ENCODE measurements around the gene CC2D2B.
"Not testable (repeated sequence)": the region's sequence is repeated elsewhere in the genome, so short reads cannot be mapped to it uniquely, and the experiment has no call there.

Gene CC2D2B

GRCh38 chr10:95905897-95906580, 1.7 kb upstream of the CC2D2B start:
- not testable (repeated sequence) for DNase-seq (ENCODE audit: low read depth, low spot score)

DNA sequence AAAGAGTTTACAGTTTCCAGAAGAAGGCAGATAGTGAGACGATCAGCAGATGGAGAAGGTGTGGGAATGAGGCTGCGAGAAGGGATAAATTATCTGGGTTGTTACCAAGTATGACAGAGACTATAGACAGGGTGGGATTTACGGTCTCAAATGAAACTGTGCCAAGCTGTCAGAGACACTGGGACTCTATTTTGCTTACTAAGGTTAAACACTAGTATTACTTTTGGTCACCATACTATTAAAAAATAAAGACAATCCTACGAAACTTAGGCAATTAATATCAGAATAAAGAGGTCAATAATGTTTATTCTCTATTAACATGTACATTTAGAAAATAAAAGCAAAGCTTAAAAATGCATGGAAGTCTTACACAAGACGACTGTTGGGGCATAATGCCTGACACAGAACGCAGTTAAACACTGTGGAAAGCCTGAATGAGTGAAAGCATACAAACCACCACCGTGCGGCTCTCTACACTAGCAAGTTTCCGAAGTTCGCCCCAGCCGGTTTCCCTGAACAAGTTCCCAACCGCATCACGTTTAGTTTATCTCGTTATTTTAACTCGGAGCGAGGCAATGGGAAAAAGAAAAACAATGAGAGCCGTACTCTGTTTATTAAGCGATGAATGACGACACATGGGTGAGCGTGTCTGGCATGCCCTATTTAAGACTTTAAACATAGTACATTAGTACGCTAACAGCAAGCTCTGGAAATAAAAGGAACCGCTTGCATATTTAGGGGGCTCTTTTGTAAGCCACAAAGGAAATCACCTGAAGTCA, 909 bp upstream of the CC2D2B start:
- DNase-seq (ENCODE audit: low read depth, low spot score): no peak

DNA sequence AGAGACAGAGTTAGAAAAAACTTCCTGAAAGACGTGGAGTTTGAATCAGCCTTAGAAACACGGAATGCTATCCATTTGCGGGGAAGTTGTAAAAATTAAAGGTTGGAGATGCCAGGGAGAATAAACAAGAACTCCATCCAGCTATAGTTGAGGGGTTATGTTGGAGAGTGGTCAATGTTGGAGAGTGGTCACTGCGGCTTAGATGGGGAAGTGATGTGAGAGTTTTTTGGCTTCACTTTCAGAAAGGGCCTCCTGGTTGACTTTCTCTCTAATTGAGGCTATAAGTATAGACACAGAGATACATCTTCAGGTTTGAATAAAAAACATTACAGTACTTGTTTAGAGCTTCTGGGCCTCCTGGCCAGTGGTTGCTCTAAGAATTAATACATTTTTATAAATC, 675 bp downstream of the CC2D2B start:
- DNase-seq (ENCODE audit: low read depth, low spot score): no peak

DNA sequence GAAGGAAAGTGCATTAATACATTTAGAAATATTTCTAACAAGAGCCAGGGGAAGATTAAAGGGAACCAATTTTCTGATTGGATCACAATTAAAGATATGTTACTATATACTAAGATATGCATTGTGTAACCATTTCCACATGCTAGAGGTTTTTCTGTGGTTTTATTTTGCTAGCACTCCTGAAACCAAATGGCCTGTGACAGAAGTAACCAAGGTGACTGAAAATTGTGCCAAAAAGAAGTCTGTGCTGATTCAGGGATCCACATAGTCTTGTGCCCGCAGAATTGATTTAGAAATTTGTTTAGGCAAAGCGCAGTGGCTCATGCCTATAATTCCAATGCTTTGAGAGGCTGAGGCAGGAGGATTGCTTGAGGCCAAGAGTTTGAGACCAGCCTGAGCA, 1.8 kb downstream of the CC2D2B start:
- DNase-seq (ENCODE audit: low read depth, low spot score): no peak

DNA sequence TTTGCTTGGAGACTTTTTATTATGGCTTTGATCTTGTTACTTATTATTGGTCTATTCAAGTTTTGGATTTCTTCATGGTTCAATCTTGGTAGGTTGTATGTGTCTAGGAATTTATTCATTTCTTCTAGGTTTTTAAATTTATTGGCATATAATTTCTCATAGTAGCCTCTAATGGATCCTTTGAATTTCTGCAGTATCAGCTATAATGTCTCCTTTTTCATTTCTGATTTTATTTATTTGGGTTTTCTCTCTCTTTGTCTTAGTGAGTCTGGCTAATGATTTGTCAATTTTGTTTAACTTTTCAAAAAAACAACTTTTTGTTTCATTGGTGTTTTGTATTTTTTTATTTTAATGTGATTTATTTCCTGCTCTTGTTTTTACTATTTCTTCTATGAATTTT, 8.3 kb downstream of the CC2D2B start:
- DNase-seq (ENCODE audit: low read depth, low spot score): not testable (repeated sequence)

GRCh38 chr10:95920798-95921426, 13.1 kb downstream of the CC2D2B start:
- DNase-seq (ENCODE audit: low read depth, low spot score): no peak

DNA sequence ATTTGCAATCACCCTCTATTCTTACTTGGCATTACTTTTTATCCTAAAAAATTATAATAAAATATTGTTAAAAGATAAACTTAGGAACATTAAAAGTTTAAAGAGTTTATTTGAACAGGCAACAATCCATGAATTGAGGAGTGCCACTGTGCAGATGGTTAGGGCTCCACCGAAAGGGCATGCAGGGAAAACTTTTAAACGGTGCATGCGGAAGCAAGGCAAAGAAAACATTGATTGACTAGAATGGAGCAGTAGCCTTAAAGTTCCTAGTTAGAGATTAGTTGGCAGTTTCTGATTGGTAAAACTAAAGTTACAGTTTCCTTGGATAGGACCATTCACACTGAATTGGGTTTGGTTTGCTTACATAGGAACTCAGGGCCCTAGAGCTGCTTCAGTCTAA, 17.3 kb downstream of the CC2D2B start:
- DNase-seq (ENCODE audit: low read depth, low spot score): no peak

GRCh38 chr10:95935429-95935828, 27.7 kb downstream of the CC2D2B start:
- DNase-seq (ENCODE audit: low read depth, low spot score): no peak

DNA sequence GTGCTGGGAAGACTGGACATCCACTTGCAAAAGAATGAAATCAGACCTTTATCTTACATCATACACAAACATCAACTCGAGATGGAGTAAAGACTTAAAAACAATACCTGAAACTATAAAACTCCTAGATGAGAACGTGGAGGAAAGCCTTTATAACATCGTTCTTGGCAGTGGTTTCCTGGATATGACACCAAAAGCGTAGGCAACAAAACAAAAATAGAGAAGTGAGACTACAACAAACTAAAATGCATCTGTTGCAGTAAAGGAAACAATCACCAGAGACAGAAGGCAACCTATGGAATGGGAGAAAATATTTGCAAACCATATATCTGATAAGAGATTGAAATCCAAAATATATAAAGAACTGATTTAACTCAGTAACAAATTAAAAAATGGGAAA, 33.3 kb downstream of the CC2D2B start:
- DNase-seq (ENCODE audit: low read depth, low spot score): no peak

GRCh38 chr10:95963202-95963990, 55.6 kb downstream of the CC2D2B start:
- DNase-seq (ENCODE audit: low read depth, low spot score): no peak

DNA sequence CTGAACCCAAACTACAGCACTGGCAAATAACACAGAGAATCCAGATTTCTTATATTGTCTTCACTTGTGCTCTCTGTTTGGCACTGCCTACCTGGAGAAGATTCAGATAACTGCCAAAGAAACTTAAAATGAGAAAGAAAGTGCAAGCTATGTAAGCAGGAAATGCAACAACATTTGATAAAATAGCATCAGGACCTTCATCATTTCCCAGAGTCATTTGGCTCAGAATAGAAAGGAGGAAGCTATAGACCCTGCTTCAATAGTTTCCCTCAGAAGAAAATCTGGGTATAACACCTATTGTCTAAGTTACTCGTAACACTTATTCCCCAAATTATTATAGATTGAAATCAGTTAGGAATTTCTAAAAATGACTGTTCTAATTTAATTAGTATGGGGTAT, 56.2 kb downstream of the CC2D2B start:
- DNase-seq (ENCODE audit: low read depth, low spot score): no peak

GRCh38 chr10:95964756-95965155, 57.0 kb downstream of the CC2D2B start:
- no peak for DNase-seq (ENCODE audit: low read depth, low spot score)

DNA sequence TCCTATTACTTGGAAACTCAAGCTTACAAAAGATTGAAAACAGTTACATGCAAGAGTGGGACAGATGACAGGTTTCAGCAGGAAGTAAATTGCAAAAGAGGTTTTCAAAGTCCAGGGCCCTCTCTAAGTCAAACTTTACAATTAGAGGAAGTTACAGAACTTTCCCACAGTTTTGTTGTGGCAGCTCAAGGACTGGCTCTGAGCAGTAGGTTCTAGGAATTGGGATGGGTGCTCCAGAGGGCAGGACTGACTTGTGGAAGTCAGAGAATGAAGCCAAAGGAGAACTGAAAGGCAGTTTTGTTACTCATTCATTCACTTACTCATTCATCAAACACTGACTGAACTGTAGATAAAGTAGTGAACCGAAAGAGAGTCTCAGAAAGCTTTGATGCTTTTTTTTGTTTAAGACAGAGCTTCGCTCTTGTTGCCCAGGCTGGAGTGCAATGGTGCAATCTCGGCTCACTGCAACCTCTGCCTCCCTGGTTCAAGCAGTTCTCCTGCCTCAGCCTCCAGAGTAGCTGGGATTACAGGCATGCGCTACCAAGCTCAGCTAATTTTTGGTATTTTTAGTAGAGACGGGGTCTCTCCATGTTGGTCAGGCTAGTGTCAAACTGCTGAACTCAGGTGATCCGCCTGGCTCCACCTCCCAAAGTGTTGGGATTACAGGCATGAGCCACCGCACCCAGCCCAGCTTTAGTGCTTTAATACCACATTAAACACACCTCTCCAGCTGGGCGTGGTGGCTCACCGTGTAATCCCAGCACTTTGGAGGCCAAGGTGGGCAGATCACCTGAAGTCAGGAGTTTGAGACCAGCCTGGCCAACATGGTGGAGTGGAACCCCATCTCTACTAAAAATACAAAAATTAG, 68.8 kb downstream of the CC2D2B start:
- DNase-seq (ENCODE audit: low read depth, low spot score): no peak

GRCh38 chr10:95982200-95982599, 74.4 kb downstream of the CC2D2B start:
- no peak for DNase-seq (ENCODE audit: low read depth, low spot score)

- DNase-seq (ENCODE audit: low read depth, low spot score): no peak
These were observed 80.1 kb downstream of the CC2D2B start for GRCh38 chr10:95987685-95988426.

DNA sequence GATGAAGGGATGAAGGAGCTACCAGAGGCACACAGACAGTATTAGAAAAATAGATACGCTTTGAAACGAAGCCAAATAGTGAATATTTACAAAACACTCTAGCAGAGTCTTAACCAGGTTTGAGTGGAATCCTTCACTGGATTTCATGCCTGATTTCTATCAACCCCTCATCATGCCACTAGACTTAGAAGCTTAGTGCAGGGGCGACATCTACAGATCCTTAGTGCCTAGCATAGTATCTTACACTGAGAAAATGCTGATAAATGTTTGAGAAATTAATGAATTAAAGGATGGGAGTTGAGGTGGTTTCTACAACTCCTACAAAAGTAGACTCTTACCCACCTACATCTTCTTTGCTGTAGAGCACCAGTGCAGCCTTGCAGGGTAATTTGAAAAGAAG, 80.9 kb downstream of the CC2D2B start:
- DNase-seq (ENCODE audit: low read depth, low spot score): no peak

DNA sequence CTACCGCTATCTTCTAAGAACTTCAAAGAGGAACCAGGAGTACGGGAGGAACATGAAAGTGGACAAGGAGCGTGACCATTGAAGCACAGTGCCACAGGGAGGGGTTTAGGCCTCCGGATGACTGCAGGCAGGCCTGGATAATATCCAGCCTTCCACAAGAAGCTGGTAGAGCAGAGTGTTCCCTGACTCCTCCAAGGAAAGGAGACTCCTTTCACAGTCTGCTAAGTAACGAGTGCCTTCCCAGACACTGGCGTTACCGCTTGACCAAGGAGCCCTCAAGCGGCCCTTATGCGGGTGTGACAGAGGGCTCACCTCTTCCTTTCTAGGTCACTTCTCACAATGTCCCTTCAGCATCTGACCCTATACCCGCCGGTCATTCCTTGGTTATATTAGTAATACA, 86.6 kb downstream of the CC2D2B start:
- DNase-seq (ENCODE audit: low read depth, low spot score): not testable (repeated sequence)

DNA sequence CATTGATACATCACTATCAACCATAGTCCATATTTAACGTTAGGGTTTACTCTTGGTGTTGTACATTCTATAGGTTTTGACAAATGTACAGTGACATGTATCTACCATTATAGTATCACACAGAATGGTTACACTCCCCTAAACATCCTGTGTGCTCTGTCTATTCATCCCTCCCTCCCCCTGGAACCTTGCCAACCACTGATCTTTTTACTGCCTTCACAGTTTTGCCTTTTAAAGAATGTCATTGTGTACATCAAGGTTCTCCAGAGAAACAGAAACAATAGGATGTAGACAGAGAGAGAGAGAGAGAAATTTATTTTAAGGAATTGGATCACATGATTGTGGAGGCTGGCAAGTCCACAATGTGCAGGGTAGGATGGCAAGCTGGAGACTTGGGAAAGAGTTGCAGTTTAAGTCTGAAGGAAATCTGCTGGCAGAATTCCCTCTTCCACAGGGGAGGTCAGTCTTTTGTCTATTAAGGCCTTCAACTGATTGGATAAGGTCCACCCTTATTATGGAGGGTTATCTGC, 90.5 kb downstream of the CC2D2B start:
- no peak for DNase-seq (ENCODE audit: low read depth, low spot score)

DNA sequence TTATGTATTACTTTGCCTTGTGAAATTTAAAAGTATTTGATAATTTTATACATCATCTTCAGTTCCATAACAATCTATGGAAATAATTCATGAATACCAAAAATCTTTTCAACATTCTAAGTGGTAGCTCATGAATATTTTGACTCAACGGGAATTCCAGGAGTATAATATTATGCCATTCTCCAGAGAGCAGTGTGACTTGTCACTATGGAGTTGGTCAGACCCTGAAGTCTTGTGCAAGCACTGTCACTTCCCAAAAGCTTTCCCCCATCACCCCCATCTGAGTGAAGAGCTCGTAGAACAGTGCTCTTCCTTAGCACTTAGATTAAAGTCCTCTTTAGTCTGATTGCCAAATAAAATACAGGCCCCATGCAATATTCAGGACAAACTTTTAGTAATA, 106.2 kb downstream of the CC2D2B start:
- DNase-seq (ENCODE audit: low read depth, low spot score): no peak

DNA sequence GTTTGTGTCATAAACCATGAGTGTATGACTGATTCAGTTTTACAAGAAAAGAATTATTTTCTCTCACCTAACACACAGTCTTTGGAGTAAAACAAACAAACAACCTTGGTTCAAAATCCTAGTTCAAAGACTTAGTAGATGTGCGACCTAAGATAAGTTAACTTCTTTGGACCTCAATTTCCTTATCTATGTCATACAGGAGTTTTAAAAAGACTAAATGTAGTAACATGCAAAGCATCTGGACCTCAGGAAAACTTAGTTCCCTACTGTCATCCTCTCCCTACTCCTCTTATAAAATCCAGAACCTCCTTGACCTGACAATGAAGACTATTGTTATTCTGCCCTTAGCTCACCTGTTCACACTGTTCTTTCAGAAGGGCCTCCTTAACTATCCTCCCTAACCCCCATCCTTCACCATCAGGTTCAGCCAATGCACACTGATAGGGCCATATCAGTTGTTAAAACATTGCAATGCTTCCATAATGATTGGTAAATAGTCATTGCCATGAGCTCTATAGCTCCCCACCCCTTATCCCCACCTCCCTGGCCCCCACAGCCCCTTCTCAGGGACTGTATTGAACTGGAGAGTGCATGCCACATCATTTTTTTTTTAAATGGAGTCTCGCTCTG, 106.8 kb downstream of the CC2D2B start:
- DNase-seq (ENCODE audit: low read depth, low spot score): no peak

All from activated CD4-positive, CD25-positive, alpha-beta regulatory T cell treated with anti-CD3 and anti-CD28 coated beads, Interleukin-2, amount 50 U/mL, for 16 hours (primary cell).